GM18505 (cell line): ENCODE data around the gene ZBTB33.

Experiments used
- ATAC-seq: cut with Tn5 transposase; IDR thresholded peaks from one replicate; pipeline ENCODE4 v1.9.1; 2021; ENCODE audit not compliant: unreplicated experiment
- POLR2A ChIP-seq: IDR thresholded peaks from 4 replicates; pipeline ENCODE4 v1.6.1; 2011; ENCODE audit warnings: borderline replicate concordance; ENCODE audit not compliant: insufficient read depth, insufficient read length; ENCODE audit errors: extremely low read depth

Gene ZBTB33

DNA sequence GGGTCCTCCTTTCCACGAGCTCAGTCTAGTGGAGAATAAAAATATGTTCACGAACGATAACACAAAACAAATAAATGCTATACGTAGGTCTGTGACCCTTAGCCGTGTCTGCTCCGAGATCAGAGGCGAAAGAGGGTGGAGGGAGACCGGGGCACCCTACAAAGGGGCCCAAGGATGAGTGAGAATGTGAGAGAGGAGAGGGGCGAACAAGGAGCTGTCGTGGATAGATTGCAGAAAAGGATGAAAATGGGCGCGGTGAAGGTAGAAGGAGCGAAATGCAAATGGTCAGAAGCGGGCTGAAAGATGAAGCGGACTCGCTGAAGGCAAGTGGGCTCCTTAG is 6.2 kb upstream of the ZBTB33 start:
- no peak for TF ChIP-seq POLR2A
- ATAC-seq, result no peak

DNA sequence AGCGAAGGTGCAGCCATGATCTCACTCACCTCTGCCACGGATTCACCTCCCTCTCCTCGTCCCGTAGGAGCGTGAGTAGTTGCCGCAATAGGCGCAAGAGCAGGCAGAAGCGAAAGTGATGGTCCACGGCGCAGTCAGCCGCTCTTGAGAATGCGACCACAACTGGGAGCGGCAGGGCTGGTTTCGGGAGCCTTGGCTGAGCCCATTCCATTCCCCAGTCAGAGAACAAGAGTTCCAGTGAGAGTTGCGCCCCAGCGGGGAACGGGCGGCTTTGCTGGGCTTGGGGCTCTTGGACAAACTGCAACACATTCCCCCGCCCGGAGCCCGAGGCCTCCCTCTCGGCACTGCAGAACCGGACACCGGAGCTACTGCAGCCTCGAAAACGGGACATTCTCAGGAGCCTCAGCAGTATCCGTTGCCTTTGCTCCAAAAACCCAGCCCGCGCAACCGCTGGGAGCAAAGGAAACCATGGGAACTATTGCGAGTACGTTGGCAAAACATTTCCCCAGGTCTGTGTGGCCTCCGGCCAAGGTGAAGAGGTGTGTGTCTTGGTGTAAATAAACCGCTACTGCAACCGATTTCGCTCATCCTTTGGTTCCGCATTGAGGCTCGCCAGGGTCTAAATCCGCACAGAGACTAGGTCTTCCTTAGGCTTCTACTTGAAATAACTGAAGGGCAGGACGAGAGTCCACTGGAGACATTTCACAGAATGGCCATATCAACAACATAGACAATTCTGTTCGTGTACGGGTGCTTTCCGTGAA is 5.7 kb upstream of the ZBTB33 start:
- peak; percentile 72 for ATAC-seq
- TF ChIP-seq POLR2A, result peak; percentile 37

DNA sequence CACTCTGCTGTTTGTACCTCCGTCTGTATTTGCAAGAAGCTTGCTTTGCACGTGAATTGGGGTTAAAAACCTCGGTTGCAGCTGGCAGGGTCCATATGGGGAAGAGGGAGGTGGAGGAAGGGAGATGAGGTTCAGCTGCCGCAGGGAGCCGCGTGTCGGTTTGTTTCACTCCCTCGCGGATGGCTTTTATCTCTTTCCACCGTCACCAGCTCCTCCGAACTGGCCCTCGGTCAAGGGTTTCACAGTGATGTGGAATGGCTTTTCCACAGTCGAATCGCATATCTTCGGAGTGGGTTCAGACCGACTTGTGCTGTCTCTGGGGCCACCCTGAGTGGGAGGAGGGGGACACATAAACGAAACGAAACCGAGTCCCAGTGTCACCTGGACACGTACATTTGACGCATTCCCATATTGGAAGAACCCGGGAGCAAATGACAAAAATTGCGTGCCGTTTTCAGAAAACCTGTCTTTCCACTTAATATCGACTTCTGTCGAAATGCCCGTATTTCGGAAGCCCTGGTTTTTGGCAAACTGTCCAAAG is 929 bp downstream of the ZBTB33 start:
- ATAC-seq, result no peak
- no peak for TF ChIP-seq POLR2A

DNA sequence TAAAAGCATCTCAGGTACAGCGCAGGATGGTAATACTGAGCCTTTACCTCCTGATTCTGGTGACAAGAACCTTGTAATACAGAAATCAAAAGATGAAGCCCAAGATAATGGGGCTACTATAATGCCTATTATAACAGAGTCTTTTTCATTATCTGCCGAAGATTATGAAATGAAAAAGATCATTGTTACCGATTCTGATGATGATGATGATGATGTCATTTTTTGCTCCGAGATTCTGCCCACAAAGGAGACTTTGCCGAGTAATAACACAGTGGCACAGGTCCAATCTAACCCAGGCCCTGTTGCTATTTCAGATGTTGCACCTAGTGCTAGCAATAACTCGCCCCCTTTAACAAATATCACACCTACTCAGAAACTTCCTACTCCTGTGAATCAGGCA is 3.2 kb downstream of the ZBTB33 start:
- no peak for TF ChIP-seq POLR2A
- ATAC-seq, result no peak

DNA sequence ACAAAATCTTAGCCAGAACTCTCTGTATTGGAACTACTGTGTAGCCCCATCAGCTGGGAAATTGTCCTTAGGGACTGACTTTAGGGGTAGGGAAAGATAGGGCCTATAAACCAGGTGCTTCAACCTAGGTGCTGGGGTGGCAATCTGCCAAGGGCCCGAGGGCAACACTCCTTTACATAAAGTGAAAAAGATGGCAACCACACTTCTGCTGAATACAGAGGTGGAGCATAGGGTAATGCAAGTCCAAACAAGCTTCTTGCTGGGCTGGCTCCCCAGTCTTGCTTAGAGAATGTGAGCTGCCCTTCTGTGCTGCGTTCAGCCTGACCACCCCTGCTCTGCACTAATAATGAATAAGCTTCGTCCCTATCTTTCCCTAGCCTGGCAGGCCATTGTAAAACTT is 9.8 kb downstream of the ZBTB33 start:
- TF ChIP-seq POLR2A, result no peak
- no peak for ATAC-seq

DNA sequence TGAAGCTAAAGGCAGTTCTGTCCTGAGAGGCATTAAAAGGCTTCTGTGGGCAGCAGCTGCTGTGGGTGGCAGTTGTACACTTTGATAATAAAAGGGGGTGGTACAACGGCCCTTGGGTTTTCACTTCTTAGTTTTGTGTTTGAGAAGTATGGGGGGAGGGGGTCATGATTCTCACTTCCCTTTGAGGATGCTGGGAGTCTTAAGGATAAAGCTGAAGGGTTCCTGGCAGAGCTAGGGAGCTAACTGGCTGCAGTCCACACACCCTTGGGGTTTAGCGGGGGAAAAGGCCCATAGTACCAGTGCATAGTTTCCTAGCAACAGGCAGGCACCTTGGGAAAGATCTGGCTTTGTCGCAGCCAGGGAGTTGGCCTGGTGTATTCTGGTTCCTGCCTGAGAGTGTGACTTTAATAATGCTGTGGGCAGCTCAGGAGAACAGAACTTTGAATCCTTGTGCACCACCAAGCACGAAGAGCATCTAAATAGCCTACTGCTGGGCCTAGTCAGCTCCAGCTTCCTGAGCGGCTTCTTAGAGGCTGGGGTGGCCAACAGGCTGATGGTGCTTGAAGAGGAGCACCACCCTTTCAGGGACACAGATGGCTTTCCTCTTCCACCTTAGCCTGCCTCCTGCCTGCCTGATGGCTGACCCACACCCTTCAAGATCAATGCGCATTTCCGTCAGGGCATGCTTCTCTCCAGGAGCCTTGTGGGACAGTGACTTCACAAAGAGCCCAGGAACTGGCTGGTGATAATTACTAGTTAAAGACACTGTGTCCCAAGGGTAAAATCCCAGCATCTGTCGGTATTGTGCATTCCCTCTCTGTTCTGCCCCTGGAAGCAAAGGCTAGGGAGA is 12.5 kb downstream of the ZBTB33 start:
- no peak for TF ChIP-seq POLR2A
- no peak for ATAC-seq

DNA sequence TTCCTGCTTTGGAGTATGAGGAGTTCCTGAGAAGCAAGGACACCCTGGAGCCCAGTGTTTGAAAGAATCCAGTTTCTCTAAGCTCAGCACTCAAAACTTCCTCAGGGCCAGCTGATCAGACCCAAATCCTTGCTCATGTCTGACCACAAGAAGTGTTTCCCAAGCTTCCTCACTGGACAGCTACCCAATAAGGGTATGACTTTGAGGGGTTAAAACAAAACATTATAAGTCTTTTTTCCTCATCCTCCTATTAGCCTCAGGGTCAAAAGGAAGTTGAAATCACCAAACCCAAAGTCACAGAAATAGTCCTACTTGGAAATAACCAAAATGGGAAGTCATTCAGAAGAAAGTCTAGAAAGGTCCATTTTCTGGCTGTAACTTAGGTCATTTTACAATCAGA is 13.7 kb downstream of the ZBTB33 start:
- no peak for TF ChIP-seq POLR2A

DNA sequence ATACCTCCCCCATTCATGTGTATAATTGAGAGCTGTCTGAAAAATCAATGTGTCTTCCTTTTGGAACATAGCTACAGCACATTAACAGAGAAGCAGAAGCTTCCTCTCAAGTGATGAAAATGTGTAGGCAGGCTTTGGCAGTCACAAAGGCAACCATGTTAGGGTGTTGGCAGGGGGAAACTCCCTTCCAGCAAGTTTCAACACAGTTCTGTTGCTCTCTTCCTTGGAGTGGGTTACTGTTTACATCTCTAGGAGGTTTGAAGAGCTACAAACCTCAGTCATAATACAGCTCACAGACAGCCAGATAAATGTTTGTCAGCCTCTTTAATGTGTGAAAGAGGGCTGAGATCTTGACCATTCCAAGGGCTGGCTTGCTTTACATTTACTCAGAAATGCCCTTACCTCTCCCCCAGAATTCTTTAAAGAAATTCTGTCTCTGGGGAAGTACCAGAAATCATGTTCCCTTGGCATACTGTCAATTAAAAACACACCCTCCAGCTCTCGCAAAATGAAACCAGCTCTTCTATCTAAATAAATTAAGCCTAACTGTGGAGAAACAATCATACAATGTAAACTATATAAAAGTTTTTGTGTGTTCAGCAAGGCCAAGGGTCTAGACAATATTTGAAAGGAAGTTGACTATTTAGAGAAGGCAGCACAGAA is 18.9 kb downstream of the ZBTB33 start:
- ATAC-seq, result no peak
- no peak for TF ChIP-seq POLR2A

More for the DNA sequence above, 13.7 kb downstream of the ZBTB33 start:
- ATAC-seq, result no peak

DNA sequence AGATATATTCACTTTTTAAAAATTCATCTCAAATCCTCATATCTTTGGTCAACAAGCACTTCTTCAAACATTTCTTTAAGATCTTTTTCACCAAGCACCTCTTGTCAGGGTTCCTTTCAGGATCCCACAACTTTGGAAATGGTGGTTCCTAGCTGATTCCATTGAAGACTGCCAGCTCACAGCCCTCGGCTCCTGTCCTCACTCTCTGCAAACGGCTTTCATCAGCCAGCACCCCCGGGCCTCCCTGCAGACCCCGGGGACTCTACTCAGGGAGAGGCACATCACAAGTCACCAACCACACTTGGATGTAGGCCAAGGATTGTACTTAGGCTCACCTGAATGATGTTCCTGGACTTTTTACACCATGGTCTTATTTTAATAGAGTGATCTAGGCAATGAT is 20.0 kb downstream of the ZBTB33 start:
- TF ChIP-seq POLR2A, result no peak
- ATAC-seq, result no peak

DNA sequence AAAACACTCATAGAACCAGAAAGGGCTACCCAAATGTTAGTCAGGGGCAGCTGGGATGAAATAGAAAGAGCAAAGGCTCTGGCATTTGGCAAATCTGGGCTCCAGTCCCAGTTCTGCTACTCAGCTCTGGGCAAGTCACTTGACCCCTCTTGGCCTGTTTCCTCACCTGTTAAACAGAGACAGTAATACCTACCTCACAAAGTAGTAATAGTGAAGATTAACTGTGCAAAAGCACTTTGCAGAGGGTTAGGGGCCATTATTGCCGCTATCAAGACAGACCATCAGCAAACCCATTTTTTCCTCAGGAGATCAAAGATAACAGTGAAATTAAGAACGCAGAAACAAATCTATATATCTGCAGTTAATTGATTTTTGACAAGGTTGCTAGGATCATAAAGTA is 20.6 kb downstream of the ZBTB33 start:
- ATAC-seq, result no peak
- no peak for TF ChIP-seq POLR2A

DNA sequence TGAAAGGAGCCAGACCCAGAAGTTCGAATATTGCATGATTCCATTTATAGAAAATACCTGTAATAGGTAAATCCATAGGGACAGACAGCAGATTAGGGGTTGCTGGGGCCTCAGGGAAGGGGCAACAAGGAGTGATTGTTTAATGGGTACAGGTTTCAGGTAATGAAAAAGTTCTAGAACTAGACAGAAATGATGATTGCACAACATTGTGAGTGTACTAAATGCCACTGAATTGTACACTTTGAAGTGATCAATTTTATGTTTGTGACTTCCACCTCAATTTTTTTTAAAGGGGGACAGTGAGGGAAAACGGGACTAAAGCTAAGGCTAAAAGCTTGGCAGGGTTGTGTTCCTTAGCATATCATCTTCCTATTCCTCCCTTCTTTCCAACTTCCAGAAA is 23.5 kb downstream of the ZBTB33 start:
- no peak for TF ChIP-seq POLR2A
- no peak for ATAC-seq

DNA sequence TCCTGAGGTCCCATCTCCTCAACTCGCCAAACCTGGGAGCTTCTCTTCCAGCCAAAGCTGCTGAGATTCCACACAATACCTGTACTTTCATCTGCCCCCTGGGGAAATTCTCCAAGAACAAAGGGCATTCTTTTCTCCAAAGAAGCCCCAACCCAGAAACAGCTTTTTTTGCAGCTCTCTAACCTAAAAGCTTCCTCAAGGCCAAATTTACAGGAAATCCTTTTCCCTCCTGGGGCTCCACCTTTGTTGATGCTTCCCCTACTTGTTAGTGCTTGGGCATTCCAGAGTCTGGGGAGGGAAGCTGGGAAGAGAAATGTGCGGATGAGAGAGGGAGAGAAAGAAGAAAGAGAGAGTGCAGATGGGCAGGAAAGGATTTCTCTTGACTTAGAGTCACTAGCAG is 24.3 kb downstream of the ZBTB33 start:
- TF ChIP-seq POLR2A, result no peak
- no peak for ATAC-seq

DNA sequence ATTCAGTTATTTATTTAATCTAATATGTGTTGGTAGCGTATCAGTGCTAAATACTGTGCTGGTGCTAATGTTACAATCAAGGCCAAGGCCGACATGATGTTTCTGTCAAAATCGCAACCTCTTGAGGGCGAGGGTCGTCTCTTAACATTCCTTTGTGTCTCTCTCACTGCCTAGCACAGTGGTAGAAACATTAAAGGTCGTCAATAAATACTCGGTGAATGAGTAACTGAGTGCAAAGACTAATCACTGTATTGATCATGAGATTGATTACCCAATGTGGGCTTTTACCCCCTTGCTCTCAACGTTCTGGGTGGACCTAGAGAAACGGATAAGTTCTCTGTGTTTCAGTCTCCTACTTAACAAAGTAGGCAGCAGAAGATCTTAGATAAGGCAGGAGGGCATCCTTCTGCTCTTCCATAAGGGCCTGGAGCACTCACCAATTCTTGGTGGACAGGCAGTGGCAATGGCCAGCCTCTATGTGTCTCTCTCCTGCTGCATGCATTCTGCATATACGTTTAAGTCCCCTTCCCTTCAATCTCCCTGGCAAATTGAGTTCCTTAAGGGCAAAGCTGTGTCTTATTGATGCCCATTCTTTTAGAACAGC is 30.5 kb downstream of the ZBTB33 start:
- no peak for ATAC-seq
- TF ChIP-seq POLR2A, result no peak
